Measurements from ENCODE around the gene PABPC1L. TPM values are rescaled to one million over a fixed set of nuclear protein-coding genes. Genes with fewer than 3 reads are reported as not detected.

PABPC1L gene
- total and polyA plus RNA-seq, 3 experiments from 2014 or later = 1.3 to 61.4 (median 61.1) TPM

DNA sequence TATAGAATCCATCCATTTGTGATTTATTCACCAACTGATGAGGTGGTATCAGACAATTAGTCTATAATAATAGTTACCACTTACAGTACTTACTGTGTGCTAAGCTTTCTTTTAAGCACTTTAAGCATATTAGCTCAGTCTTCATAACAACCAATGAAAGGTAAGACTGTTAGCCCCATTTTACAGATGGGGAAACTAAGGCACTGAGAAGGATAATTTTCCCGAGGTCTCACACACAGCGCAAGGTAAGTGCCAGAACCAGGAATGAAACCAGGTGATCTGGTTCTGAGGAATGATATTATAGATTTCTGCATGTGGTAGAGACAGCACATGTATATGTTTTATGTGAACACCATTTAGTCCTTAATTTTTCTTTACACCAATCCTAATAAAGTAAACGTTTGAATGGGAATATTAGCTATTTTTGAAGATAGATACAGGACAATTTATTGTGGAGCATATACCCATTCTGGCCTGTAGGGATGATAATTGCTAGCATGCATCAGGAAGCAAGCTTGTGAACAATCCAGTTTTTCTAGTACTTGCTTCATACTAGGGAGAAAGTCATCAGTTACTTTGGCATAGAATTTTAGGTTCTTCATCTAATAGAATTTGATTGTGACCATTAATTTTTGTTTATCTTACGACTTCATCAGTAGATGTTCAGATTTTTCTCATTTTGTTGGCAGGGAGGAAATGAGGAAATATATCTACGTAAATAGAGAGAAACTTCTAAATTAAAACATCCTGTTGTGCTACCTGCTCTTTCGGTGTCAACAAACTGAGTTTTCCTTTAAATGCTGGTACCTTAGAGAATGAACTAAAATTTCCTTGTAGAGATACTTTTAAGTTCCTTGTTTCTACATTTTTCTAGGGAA, 21.4 kb upstream of the PABPC1L start:
- POLR2A ChIA-PET = interaction anchor here (0.9 to 1.7 kb wide), 3 partner anchors 8 to 79 kb away, joined by 3 to 5 read pairs (median 4); no protein-coding TSS in a partner anchor
- H3K4me3 ChIP-seq (ENCODE audit: low read length) = peak overlapping the region; percentile 89
- peaks cover 72% of the 10 kb centered on the region for H3K4me1 ChIP-seq (ENCODE audit: insufficient read depth, low read length)
- Mint-ChIP-seq H3K36me3 (peaks cover 0 to 61% (median 4%) of the 10 kb centered on the region in 3 donors), H3K9me3 (no peaks in the 10 kb centered on the region), H3K27me3 (no peaks in the 10 kb centered on the region), H3K27ac (peak overlapping the region; percentile 49 to 99 (median 92)), H3K4me1 (peaks cover 80 to 88% (median 82%) of the 10 kb centered on the region in 3 donors), H3K4me3 (peak overlapping the region; percentile 85 to 99 (median 97))
- H3K36me3 ChIP-seq (ENCODE audit: insufficient read depth, low read length) = no peaks in the 10 kb centered on the region
- no peaks in the 10 kb centered on the region for H3K9me3 ChIP-seq (ENCODE audit: low read length)
- no peak overlapping the region for H3K27ac ChIP-seq (ENCODE audit: low read depth, low read length)
- no peaks in the 10 kb centered on the region for H3K27me3 ChIP-seq (ENCODE audit: insufficient read depth, low read length, poor library complexity, severe bottlenecking)
- CTCF ChIA-PET = interaction anchor here (0.6 to 1.9 kb wide), 7 partner anchors 10 to 79 kb away, joined by 3 to 5 read pairs (median 3); partner anchors contain the start of genes PABPC1L and STK4
- no peak for DNase-seq

DNA sequence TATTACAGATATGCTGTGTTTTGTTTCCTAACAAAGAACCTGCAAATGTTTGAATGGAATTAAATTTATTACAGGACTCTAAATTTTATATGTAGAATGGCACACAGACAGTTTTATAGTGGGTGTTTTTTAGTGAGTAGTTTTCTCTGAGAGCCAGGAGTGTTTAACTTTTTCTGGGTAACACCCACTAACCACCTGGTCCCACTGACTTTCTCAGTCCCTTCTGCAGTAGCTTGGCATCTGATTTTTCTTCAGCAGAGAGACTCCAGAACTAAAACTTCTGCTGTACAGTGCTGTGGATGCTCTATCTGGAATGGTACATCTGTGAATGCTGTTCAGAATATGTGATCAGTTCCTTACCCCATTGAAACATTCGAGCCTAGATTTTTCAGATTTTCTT, 18.0 kb upstream of the PABPC1L start:
- Mint-ChIP-seq H3K27ac (peak overlapping the region in 7 of 8 donors; percentile 14 to 96 (median 66)), H3K36me3 (peaks cover 0 to 66% (median 9%) of the 10 kb centered on the region in 3 donors)
- POLR2A ChIA-PET = interaction anchor here (2.0 kb wide), 1 partner anchor 17 kb away, joined by 8 read pairs; the partner anchor contains the start of gene PABPC1L

GRCh38 chr20:44894959-44895358, 14.9 kb upstream of the PABPC1L start:
- ChIA-PET POLR2A (no interaction called here), CTCF (interaction anchor here (1.7 kb wide), 1 partner anchor 14 kb away, joined by 5 read pairs; the partner anchor contains the start of gene PABPC1L)
- H3K27me3 ChIP-seq (ENCODE audit: insufficient read depth, low read length, poor library complexity, severe bottlenecking) = no peaks in the 10 kb centered on the region
- H3K36me3 ChIP-seq (ENCODE audit: insufficient read depth, low read length) = peaks cover 6% of the 10 kb centered on the region
- H3K9me3 ChIP-seq (ENCODE audit: low read length) = no peaks in the 10 kb centered on the region
- DNase-seq = no peak
- Mint-ChIP-seq H3K27ac (peak overlapping the region; percentile 1 to 86 (median 67)), H3K4me3 (peak overlapping the region in 5 of 7 donors; percentile 12 to 50 (median 32)), H3K4me1 (peaks cover 74 to 93% (median 92%) of the 10 kb centered on the region in 3 donors), H3K36me3 (peaks cover 0 to 53% (median 15%) of the 10 kb centered on the region in 3 donors), H3K27me3 (no peaks in the 10 kb centered on the region), H3K9me3 (no peaks in the 10 kb centered on the region)
- no peak overlapping the region for H3K4me3 ChIP-seq (ENCODE audit: low read length)
- no peak overlapping the region for H3K27ac ChIP-seq (ENCODE audit: low read depth, low read length)
- H3K4me1 ChIP-seq (ENCODE audit: insufficient read depth, low read length) = peaks cover 86% of the 10 kb centered on the region

More for the DNA sequence above, 18.0 kb upstream of the PABPC1L start:
- H3K4me3 ChIP-seq (ENCODE audit: low read length) = no peak overlapping the region
- CTCF ChIA-PET = interaction anchor here (1.0 to 1.2 kb wide), 2 partner anchors 204 to 581 kb away, joined by 3 to 4 read pairs; partner anchors contain the start of gene FITM2
- no peak overlapping the region for H3K27ac ChIP-seq (ENCODE audit: low read depth, low read length)
- H3K4me3 Mint-ChIP-seq = peak overlapping the region; percentile 2 to 72 (median 20)
- H3K9me3 ChIP-seq (ENCODE audit: low read length) = no peaks in the 10 kb centered on the region
- no peaks in the 10 kb centered on the region for H3K27me3 ChIP-seq (ENCODE audit: insufficient read depth, low read length, poor library complexity, severe bottlenecking)
- peaks cover 85 to 97% (median 96%) of the 10 kb centered on the region in 3 donors for H3K4me1 Mint-ChIP-seq
- H3K36me3 ChIP-seq (ENCODE audit: insufficient read depth, low read length) = no peaks in the 10 kb centered on the region
- DNase-seq = no peak
- H3K27me3 Mint-ChIP-seq = no peaks in the 10 kb centered on the region
- H3K4me1 ChIP-seq (ENCODE audit: insufficient read depth, low read length) = peaks cover 87% of the 10 kb centered on the region
- H3K9me3 Mint-ChIP-seq = no peaks in the 10 kb centered on the region

GRCh38 chr20:44896583-44896982, 13.3 kb upstream of the PABPC1L start:
- H3K4me1 Mint-ChIP-seq = peaks cover 77 to 94% (median 94%) of the 10 kb centered on the region in 3 donors
- peaks cover 0 to 58% (median 19%) of the 10 kb centered on the region in 3 donors for H3K36me3 Mint-ChIP-seq
- H3K27ac Mint-ChIP-seq = peak overlapping the region; percentile 22 to 86 (median 68)
- Histone ChIP-seq H3K27ac (ENCODE audit: low read depth, low read length) (no peak overlapping the region), H3K4me3 (ENCODE audit: low read length) (no peak overlapping the region), H3K36me3 (ENCODE audit: insufficient read depth, low read length) (peaks cover 8% of the 10 kb centered on the region), H3K27me3 (ENCODE audit: insufficient read depth, low read length, poor library complexity, severe bottlenecking) (no peaks in the 10 kb centered on the region), H3K4me1 (ENCODE audit: insufficient read depth, low read length) (peaks cover 81% of the 10 kb centered on the region), H3K9me3 (ENCODE audit: low read length) (no peaks in the 10 kb centered on the region)
- POLR2A ChIA-PET = interaction anchor here (1.3 kb wide), 1 partner anchor 8 kb away, joined by 5 read pairs; no protein-coding TSS in a partner anchor
- H3K27me3 Mint-ChIP-seq = no peaks in the 10 kb centered on the region
- CTCF ChIA-PET = interaction anchor here (1.5 to 1.7 kb wide), 2 partner anchors 13 to 145 kb away, joined by 3 to 5 read pairs; partner anchors contain the start of gene PABPC1L
- H3K4me3 Mint-ChIP-seq = peak overlapping the region in 6 of 7 donors; percentile 21 to 82 (median 48)
- no peak for DNase-seq
- H3K9me3 Mint-ChIP-seq = no peaks in the 10 kb centered on the region

DNA sequence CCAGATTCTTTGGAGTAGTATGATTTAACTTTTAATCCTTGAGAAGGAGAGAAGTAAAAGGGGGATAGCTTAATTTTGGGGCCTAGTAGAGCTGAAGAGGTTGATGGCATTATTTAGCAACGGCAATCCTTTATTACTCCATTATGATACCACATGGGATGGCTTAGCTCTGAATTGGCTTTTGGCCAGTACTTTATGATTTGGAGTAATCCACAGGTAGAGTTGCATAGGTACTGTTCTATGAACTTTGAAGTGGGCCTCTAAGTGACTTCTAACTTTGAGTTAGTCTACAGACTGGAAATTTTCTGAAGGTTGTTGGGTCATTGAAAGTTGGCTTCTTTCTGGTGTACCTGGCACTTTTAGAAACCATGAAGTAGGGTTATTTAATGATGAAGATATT, 12.7 kb upstream of the PABPC1L start:
- POLR2A ChIA-PET = interaction anchor here (1.3 kb wide), 1 partner anchor 9 kb away, joined by 5 read pairs; no protein-coding TSS in a partner anchor
- peaks cover 76% of the 10 kb centered on the region for H3K4me1 ChIP-seq (ENCODE audit: insufficient read depth, low read length)
- H3K4me1 Mint-ChIP-seq = peaks cover 74 to 94% (median 90%) of the 10 kb centered on the region in 3 donors

DNA sequence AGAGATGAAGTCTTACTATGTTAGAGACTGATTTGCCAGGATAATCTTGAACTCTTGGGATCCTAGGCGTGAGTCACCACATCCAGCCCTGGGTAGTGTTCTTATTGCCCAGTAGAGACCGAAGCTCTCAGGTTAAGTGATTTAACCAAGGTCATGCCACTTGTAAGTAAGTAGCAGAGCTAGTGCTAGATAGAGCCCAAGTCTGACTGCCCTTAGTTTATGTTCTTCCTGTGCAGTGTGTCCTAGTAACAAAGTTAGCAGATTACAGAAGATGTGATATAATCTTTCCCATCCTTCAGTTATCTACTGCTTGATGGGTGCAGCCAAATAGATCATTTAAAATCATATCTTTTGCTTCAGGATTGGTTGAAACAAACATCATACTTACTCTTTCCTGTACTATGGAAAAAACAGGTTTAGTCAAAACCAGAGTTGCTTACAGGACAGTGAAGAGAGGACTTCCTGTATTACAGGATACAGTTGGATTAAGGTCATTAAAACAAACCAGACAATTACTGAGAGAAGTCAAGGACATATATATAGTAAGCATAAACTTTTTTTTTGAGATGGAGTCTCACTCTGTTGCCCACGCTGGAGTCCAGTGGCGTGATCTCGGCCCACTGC, 9.5 kb upstream of the PABPC1L start:
- Histone ChIP-seq H3K27ac (ENCODE audit: low read depth, low read length) (no peak overlapping the region), H3K4me3 (ENCODE audit: low read length) (no peak overlapping the region), H3K4me1 (ENCODE audit: insufficient read depth, low read length) (peaks cover 49% of the 10 kb centered on the region), H3K9me3 (ENCODE audit: low read length) (no peaks in the 10 kb centered on the region), H3K27me3 (ENCODE audit: insufficient read depth, low read length, poor library complexity, severe bottlenecking) (no peaks in the 10 kb centered on the region), H3K36me3 (ENCODE audit: insufficient read depth, low read length) (peaks cover 45% of the 10 kb centered on the region)
- no peaks in the 10 kb centered on the region for H3K27me3 Mint-ChIP-seq
- ChIA-PET POLR2A (no interaction called here), CTCF (no interaction called here)
- DNase-seq = no peak
- H3K27ac Mint-ChIP-seq = peak overlapping the region in 7 of 8 donors; percentile 28 to 87 (median 51)
- no peaks in the 10 kb centered on the region for H3K9me3 Mint-ChIP-seq
- H3K4me1 Mint-ChIP-seq = peaks cover 55 to 78% (median 66%) of the 10 kb centered on the region in 3 donors
- H3K36me3 Mint-ChIP-seq = peaks cover 7 to 71% (median 25%) of the 10 kb centered on the region in 3 donors
- peak overlapping the region in 2 of 7 donors; percentile 5 for H3K4me3 Mint-ChIP-seq

More for the DNA sequence above, 12.7 kb upstream of the PABPC1L start:
- Mint-ChIP-seq H3K9me3 (no peaks in the 10 kb centered on the region), H3K27me3 (no peaks in the 10 kb centered on the region), H3K36me3 (peaks cover 0 to 60% (median 17%) of the 10 kb centered on the region in 3 donors), H3K27ac (peak overlapping the region; percentile 22 to 86 (median 68)), H3K4me3 (peak overlapping the region in 5 of 7 donors; percentile 20 to 82 (median 51))
- peaks cover 14% of the 10 kb centered on the region for H3K36me3 ChIP-seq (ENCODE audit: insufficient read depth, low read length)
- no peak for DNase-seq
- no peak overlapping the region for H3K27ac ChIP-seq (ENCODE audit: low read depth, low read length)
- H3K4me3 ChIP-seq (ENCODE audit: low read length) = no peak overlapping the region
- no peaks in the 10 kb centered on the region for H3K27me3 ChIP-seq (ENCODE audit: insufficient read depth, low read length, poor library complexity, severe bottlenecking)
- H3K9me3 ChIP-seq (ENCODE audit: low read length) = no peaks in the 10 kb centered on the region
- CTCF ChIA-PET = interaction anchor here (1.5 to 1.7 kb wide), 2 partner anchors 30 to 145 kb away, joined by 3 to 4 read pairs; no protein-coding TSS in a partner anchor

DNA sequence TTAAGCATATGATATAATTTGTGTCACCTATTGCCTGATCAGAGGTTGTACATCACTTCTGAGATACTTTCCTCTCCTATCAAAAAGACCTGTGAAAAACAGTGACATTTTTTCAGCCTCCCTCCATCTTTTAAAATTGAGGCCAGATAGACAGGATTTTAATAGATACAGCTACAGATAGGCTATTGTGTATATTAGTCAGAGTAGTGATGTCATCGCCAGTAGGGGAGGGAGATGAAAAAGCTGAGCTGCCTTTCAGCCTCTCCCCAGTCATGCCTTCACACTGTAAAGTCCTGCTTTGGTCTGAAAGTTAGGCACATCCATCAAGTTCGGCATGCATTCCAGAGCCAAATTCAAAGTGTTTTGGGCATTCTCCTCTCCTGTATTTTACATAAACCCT, 7.9 kb upstream of the PABPC1L start:
- no peak for DNase-seq
- Mint-ChIP-seq H3K9me3 (no peaks in the 10 kb centered on the region), H3K4me1 (peaks cover 40 to 62% (median 49%) of the 10 kb centered on the region in 3 donors), H3K27ac (peak overlapping the region in 2 of 8 donors; percentile 5 to 45), H3K36me3 (peaks cover 8 to 80% (median 24%) of the 10 kb centered on the region in 3 donors), H3K4me3 (no peak overlapping the region), H3K27me3 (no peaks in the 10 kb centered on the region)
- CTCF ChIA-PET = interaction anchor here (1.0 to 2.0 kb wide), 3 partner anchors 9 to 389 kb away, joined by 3 to 4 read pairs (median 3); no protein-coding TSS in a partner anchor
- H3K27me3 ChIP-seq (ENCODE audit: insufficient read depth, low read length, poor library complexity, severe bottlenecking) = no peaks in the 10 kb centered on the region
- H3K36me3 ChIP-seq (ENCODE audit: insufficient read depth, low read length) = peaks cover 58% of the 10 kb centered on the region
- H3K27ac ChIP-seq (ENCODE audit: low read depth, low read length) = no peak overlapping the region
- H3K4me3 ChIP-seq (ENCODE audit: low read length) = no peak overlapping the region
- no peaks in the 10 kb centered on the region for H3K9me3 ChIP-seq (ENCODE audit: low read length)
- H3K4me1 ChIP-seq (ENCODE audit: insufficient read depth, low read length) = peaks cover 33% of the 10 kb centered on the region
- POLR2A ChIA-PET = no interaction called here
